ENCODE results near the gene KCNK4. TPM values are rescaled to one million over a fixed set of nuclear protein-coding genes. Genes with fewer than 3 reads are reported as not detected.

The KCNK4 gene
- total and polyA plus RNA-seq, 2 of the 13 experiments (the other 11 are each of a cell fraction or from before 2014, with no cell fraction given), result not detected

DNA sequence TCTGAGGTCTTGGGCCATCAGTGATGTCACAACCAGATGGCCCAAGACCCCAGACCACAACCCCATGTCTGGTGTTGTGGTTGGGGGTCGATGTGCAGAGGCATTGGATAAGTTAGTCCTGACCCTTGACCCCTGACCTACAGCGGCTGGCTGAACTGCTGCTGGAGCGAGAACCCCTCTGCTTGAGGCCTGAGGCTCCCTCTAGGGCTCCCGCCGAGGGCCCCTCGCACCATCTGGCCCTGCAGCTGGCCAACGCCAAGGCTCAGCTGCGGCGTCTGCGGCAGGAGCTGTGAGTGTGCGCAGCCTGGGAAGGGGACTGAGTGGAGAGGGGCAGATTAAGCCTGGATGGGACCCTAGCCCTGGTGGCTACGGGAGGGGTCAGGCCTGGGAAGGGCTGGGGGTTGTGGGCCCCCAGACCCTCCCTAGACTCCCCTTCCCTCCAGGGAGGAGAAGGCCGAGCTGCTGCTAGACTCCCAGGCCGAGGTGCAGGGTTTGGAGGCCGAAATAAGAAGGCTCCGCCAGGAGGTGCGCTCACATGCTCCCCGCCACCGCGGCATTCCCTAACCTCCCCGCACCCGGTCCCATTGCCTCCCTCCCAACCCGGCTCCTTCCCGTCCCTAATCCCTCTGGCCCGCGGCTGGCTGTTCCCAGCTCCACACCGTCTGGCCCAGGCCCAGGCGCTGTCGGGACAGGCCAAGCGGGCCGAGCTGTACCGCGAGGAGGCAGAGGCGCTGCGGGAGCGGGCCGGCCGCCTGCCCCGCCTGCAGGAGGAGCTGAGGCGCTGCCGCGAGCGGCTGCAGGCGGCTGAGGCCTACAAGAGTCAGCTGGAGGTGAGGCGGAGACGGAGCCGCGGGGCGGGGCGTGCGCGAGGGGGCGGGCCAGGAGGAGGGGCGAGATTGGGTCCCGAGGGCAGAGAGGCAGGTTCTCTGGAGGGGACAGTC is 51.0 kb downstream of the KCNK4 start (continued):
- TF ChIP-seq, protein P1, sequence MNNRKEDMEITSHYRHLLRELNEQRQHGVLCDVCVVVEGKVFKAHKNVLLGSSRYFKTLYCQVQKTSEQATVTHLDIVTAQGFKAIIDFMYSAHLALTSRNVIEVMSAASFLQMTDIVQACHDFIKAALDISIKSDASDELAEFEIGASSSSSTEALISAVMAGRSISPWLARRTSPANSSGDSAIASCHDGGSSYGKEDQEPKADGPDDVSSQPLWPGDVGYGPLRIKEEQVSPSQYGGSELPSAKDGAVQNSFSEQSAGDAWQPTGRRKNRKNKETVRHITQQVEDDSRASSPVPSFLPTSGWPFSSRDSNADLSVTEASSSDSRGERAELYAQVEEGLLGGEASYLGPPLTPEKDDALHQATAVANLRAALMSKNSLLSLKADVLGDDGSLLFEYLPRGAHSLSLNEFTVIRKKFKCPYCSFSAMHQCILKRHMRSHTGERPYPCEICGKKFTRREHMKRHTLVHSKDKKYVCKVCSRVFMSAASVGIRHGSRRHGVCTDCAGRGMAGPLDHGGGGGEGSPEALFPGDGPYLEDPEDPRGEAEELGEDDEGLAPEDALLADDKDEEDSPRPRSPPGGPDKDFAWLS (CRISPR knock-in tag; IDR thresholded peaks at IDR 0.05; ENCODE audit: borderline replicate concordance), result no peak
- TF ChIP-seq, protein P2, sequence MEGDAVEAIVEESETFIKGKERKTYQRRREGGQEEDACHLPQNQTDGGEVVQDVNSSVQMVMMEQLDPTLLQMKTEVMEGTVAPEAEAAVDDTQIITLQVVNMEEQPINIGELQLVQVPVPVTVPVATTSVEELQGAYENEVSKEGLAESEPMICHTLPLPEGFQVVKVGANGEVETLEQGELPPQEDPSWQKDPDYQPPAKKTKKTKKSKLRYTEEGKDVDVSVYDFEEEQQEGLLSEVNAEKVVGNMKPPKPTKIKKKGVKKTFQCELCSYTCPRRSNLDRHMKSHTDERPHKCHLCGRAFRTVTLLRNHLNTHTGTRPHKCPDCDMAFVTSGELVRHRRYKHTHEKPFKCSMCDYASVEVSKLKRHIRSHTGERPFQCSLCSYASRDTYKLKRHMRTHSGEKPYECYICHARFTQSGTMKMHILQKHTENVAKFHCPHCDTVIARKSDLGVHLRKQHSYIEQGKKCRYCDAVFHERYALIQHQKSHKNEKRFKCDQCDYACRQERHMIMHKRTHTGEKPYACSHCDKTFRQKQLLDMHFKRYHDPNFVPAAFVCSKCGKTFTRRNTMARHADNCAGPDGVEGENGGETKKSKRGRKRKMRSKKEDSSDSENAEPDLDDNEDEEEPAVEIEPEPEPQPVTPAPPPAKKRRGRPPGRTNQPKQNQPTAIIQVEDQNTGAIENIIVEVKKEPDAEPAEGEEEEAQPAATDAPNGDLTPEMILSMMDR (CRISPR knock-in tag; IDR thresholded peaks at IDR 0.05), result peak; percentile 60
- TF ChIP-seq SCMH1 (CRISPR knock-in tag; IDR thresholded peaks at IDR 0.05; ENCODE audit: borderline replicate concordance) (no peak), ZNF576 (CRISPR knock-in tag; IDR thresholded peaks at IDR 0.05) (no peak), KLF16 (CRISPR knock-in tag; IDR thresholded peaks at IDR 0.05) (no peak), ZNF317 (CRISPR knock-in tag; IDR thresholded peaks at IDR 0.05) (no peak), REST (IDR thresholded peaks at IDR 0.05; ENCODE audit: borderline replicate concordance in 1 of 2, low read depth in 1 of 2, low read length in 2 of 2) (no peak), ZFP36L1 (CRISPR knock-in tag; IDR thresholded peaks at IDR 0.05) (no peak), FOXK1 (CRISPR knock-in tag; IDR thresholded peaks at IDR 0.05; ENCODE audit: borderline replicate concordance, low read depth) (no peak), ZNF329 (CRISPR knock-in tag; IDR thresholded peaks at IDR 0.05; ENCODE audit: low read depth) (no peak), ZBTB7B (CRISPR knock-in tag; IDR thresholded peaks at IDR 0.05) (no peak), ZNF121 (CRISPR knock-in tag; IDR thresholded peaks at IDR 0.05) (no peak), RFX3 (CRISPR knock-in tag; IDR thresholded peaks at IDR 0.05) (no peak), SP5 (CRISPR knock-in tag; IDR thresholded peaks at IDR 0.05; ENCODE audit: borderline replicate concordance, low read depth) (peak; percentile 50; the same call in 1 of the 2 replicates), MAFG (CRISPR knock-in tag; IDR thresholded peaks at IDR 0.05) (no peak), KLF12 (CRISPR knock-in tag; IDR thresholded peaks at IDR 0.05; ENCODE audit: borderline replicate concordance) (no peak), TCF12 (IDR thresholded peaks at IDR 0.05) (no peak), TCF12 (CRISPR knock-in tag; IDR thresholded peaks at IDR 0.05) (no peak), SPEN (CRISPR knock-in tag; IDR thresholded peaks at IDR 0.05; ENCODE audit: low read depth) (peak; percentile 62; the same call in 1 of the 2 replicates), ZNF3 (CRISPR knock-in tag; IDR thresholded peaks at IDR 0.05) (no peak), REL (CRISPR knock-in tag; conservative IDR thresholded peaks at IDR 0.05) (no peak)

Data from HepG2 (cell line).